Transverse colon (tissue), 4 donors: ENCODE results near the gene SLC28A3. TPM values are rescaled to one million over a fixed set of nuclear protein-coding genes. Genes with fewer than 3 reads are reported as not detected.

ENCODE experiments used
- DNase-seq: peaks from one replicate; pipeline ENCODE4 v3.0.0-alpha.2; 2019
- H3K27ac ChIP-seq, 4 donors: fragments of 200-600 bp; sonication (generic); 2 replicates each; pipeline ENCODE4 v1.5.1; 2016 to 2018; ENCODE audit warnings: inconsistent platforms in 4 of 4
- H3K27me3 ChIP-seq: fragments of 200-600 bp; sonication (generic); 2 replicates; pipeline ENCODE4 v1.5.1; 2017; ENCODE audit warnings: inconsistent platforms
- H3K36me3 ChIP-seq, 4 donors: fragments of 200-600 bp; sonication (generic); 2 replicates each; pipeline ENCODE4 v1.5.1; 2017 to 2019; ENCODE audit warnings: inconsistent platforms in 4 of 4
- H3K4me1 ChIP-seq, 4 donors: fragments of 200-600 bp; sonication (generic); 2 replicates each; pipeline ENCODE4 v1.5.1; 2017 to 2020; ENCODE audit warnings: inconsistent platforms in 4 of 4
- H3K4me3 ChIP-seq, 4 donors: fragments of 200-600 bp; sonication (generic); 1 replicate in 1 of 4; 2 replicates in 3 of 4; pipeline versions ENCODE4 v1.5.1 to v1.6.1; 2017 to 2019; ENCODE audit warnings: inconsistent platforms in 4 of 4
- H3K9me3 ChIP-seq, 2 donors: fragments of 200-600 bp; sonication (generic); 2 replicates each; pipeline ENCODE4 v1.5.1; 2017 to 2019; ENCODE audit warnings: inconsistent platforms in 2 of 2
- CTCF ChIP-seq, 5 experiments: fragments of 200-600 bp in 3 of 5; fragments of 450-650 bp in 2 of 5; sonication (generic) in 3 of 5; IDR thresholded peaks; 1 replicate in 2 of 5; 2 replicates in 3 of 5; pipeline ENCODE4 v1.5.1; 2016 to 2017; ENCODE audit warnings: antibody characterized with exemption in 5 of 5, inconsistent platforms in 3 of 5, mild to moderate bottlenecking in 2 of 5, moderate library complexity in 1 of 5
- EP300 ChIP-seq: sonication (generic); formaldehyde crosslinking; IDR thresholded peaks from one replicate; pipeline ENCODE4 v1.6.1; 2017; ENCODE audit warnings: antibody characterized with exemption, low read depth
- POLR2A ChIP-seq: fragments of 450-650 bp; IDR thresholded peaks from one replicate; pipeline ENCODE4 v1.6.1; 2016; ENCODE audit warnings: antibody characterized with exemption, mild to moderate bottlenecking, moderate library complexity
- POLR2AphosphoS5 ChIP-seq, 3 donors: sonication (generic); formaldehyde crosslinking; IDR thresholded peaks; one replicate each; pipeline ENCODE4 v1.6.1; 2016; ENCODE audit warnings: antibody characterized with exemption in 3 of 3
- WGBS, 2 donors: methylation state at CpG; one replicate each; pipeline ENCODE4 v1.1.5; 2018; ENCODE audit warnings: low coverage in 1 of 2; 5-methylcytosine and 5-hydroxymethylcytosine counted together
- in situ Hi-C, 4 donors: fragments of 200-750 bp; cut with MboI; loops; one replicate each; pipeline versions ENCODE4 v1.15.0 to v1.15.1; 2017; ENCODE audit warnings: low sequenced_read_pairs in 3 of 4, low pct_ligation_motif_present in 1 of 4, low pct_unique_long_range_greater_than_20kb in 1 of 4
- intact Hi-C: fragments of 100-400 bp; cut with DNase I; formaldehyde crosslinking; loops from one replicate; pipeline ENCODE4 v1.15.1; 2023; ENCODE audit warnings: low total_unique reads
- total RNA-seq, 4 donors: library from RNA; depleted of rRNA; stranded (reverse); fragments of >200 nt; gene quantifications; one replicate each; pipeline ENCODE4 v1.1.0, GENCODE V29; 2016

The SLC28A3 gene
- total RNA-seq, 4 donors from 2014 or later, result 0.16 to 1.2 (median 0.41) TPM; not detected in 1

DNA sequence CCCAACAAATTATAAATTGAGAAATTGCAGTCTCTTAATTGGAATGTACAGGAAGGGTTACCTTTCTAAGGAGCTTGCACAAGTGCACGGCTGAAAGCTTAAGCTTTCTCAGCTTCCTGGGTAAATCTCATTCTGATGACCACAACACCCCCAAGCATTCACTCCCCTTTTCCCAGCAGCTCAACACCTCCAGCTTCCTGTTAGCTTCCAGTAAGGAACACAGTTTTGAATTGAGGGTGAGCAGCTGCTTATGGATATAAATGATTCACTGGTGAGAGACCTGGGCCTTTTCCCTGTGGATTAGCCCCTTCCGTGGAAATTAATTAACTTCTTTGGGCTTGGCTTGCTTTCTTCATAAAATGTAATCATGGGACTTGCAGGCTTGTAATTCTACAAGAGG, 101.2 kb downstream of the SLC28A3 start:
- no peaks in the 10 kb centered on the region for H3K9me3 ChIP-seq
- no peaks in the 10 kb centered on the region for H3K36me3 ChIP-seq
- H3K27ac ChIP-seq, result no peak overlapping the region
- intact Hi-C loops, result no loop called here
- WGBS, 2 donors, result 80 to 100% methylated on average over 1 to 2 of the region's 2 CpGs
- no peaks in the 10 kb centered on the region for H3K4me1 ChIP-seq
- H3K4me3 ChIP-seq, result no peak overlapping the region
- DNase-seq, result no peak
- no peaks in the 10 kb centered on the region for H3K27me3 ChIP-seq
- in situ Hi-C loops, result no loop called here
- TF ChIP-seq CTCF (IDR thresholded peaks at IDR 0.05) (no peak), POLR2AphosphoS5 (IDR thresholded peaks at IDR 0.05) (no peak), EP300 (no peak), POLR2A (no peak)

DNA sequence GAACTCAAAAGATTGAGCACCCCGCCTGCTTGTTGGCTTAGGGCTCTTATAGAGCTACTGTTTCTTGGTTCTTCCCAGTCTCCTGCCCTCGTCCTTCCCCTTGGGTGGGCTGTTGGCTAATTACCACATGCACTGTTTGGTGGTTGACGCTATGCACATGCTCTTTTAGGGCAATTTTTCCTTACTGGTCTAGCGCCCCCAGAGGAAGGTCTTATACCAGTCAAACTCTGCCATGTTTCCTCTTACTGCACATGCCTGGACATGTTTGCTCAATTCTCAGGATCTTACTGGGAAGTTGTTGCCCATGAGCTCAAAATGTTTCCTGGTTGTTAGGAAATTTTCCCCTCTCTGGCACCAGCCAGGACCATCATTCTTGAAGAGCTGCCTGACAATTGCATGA, 101.9 kb downstream of the SLC28A3 start:
- no peak for TF ChIP-seq CTCF (IDR thresholded peaks at IDR 0.05)
- TF ChIP-seq EP300, result no peak
- no peak for TF ChIP-seq POLR2AphosphoS5 (IDR thresholded peaks at IDR 0.05)
- no peak for TF ChIP-seq POLR2A
- no peaks in the 10 kb centered on the region for H3K36me3 ChIP-seq
- no peaks in the 10 kb centered on the region for H3K9me3 ChIP-seq
- H3K4me1 ChIP-seq, result no peaks in the 10 kb centered on the region
- in situ Hi-C loops, result no loop called here
- H3K27ac ChIP-seq, result no peak overlapping the region
- 89 to 91% methylated on average over 3 to 4 of the region's 4 CpGs for WGBS, 2 donors
- no peak overlapping the region for H3K4me3 ChIP-seq
- intact Hi-C loops, result no loop called here
- DNase-seq, result no peak
- H3K27me3 ChIP-seq, result no peaks in the 10 kb centered on the region

GRCh38 chr9:84235511-84235910, 105.0 kb downstream of the SLC28A3 start:
- no peaks in the 10 kb centered on the region for H3K9me3 ChIP-seq
- intact Hi-C loops (no loop called here), in situ Hi-C loops (no loop called here)
- no peaks in the 10 kb centered on the region for H3K36me3 ChIP-seq
- no peaks in the 10 kb centered on the region for H3K4me1 ChIP-seq
- WGBS, 2 donors, result 95% methylated on average over 4 of the region's 4 CpGs; no CpG with 5 or more reads in 1 of the 2 donors
- H3K4me3 ChIP-seq, result no peak overlapping the region
- no peak for DNase-seq
- no peak overlapping the region for H3K27ac ChIP-seq
- TF ChIP-seq EP300 (no peak), CTCF (IDR thresholded peaks at IDR 0.05) (no peak), POLR2A (no peak), POLR2AphosphoS5 (IDR thresholded peaks at IDR 0.05) (no peak)
- H3K27me3 ChIP-seq, result no peaks in the 10 kb centered on the region

- Histone ChIP-seq H3K27me3 (no peaks in the 10 kb centered on the region), H3K27ac (no peak overlapping the region), H3K36me3 (no peaks in the 10 kb centered on the region), H3K9me3 (no peaks in the 10 kb centered on the region), H3K4me3 (no peak overlapping the region), H3K4me1 (no peaks in the 10 kb centered on the region)
- DNase-seq, result no peak
- in situ Hi-C loops, result no loop called here
- TF ChIP-seq POLR2AphosphoS5 (IDR thresholded peaks at IDR 0.05) (no peak), EP300 (no peak)
- intact Hi-C loops, result no loop called here
- 75 to 90% methylated on average over 2 to 6 of the region's 6 CpGs for WGBS, 2 donors
These were observed 110.0 kb downstream of the SLC28A3 start for GRCh38 chr9:84230355-84231145.
